GM10248 (cell line): ENCODE measurements around the gene PCNX3.
"Not testable (repeated sequence)": the region's sequence is repeated elsewhere in the genome, so short reads cannot be mapped to it uniquely, and the experiment has no call there.

Source experiments
- CTCF ChIA-PET: fragments of 300-600 bp; sonication (Branson Sonifier 250); formaldehyde crosslinking; extraction: SDS; loops from one replicate; lab custom pipeline; 2021; ENCODE audit warnings: antibody characterized with exemption; lab: Yijun Ruan, JAX
- POLR2A ChIA-PET: fragments of 350-650 bp; sonication (Branson Sonifier 250); formaldehyde crosslinking; extraction: SDS; loops from one replicate; lab custom pipeline; 2020; ENCODE audit warnings: antibody characterized with exemption; lab: Yijun Ruan, JAX
- DNase-seq: peaks from one replicate; pipeline ENCODE4 v3.0.0; 2012; ENCODE audit errors: extremely low spot score
- CTCF ChIP-seq: IDR thresholded peaks from 2 replicates; pipeline ENCODE4 v1.5.1; 2012; ENCODE audit warnings: mild to moderate bottlenecking, low read depth; ENCODE audit errors: extremely low read depth, missing control alignments, control extremely low read depth

Gene PCNX3

GRCh38 chr11:65660038-65660437 lies 44.5 kb downstream of the PCNX3 start:
- ChIA-PET CTCF (interaction anchor here (1.6 to 3.5 kb wide), 2 partner anchors 8 to 21 kb away, joined by 5 to 9 read pairs; partner anchors contain the start of gene SIPA1), POLR2A (no interaction called here)
- TF ChIP-seq CTCF = no peak
- no peak for DNase-seq

GRCh38 chr11:65660908-65661307 lies 45.3 kb downstream of the PCNX3 start:
- DNase-seq = not testable (repeated sequence)
- ChIA-PET CTCF (interaction anchor here (1.2 to 3.5 kb wide), 3 partner anchors 8 to 119 kb away, joined by 4 to 9 read pairs (median 5); partner anchors contain the start of gene SIPA1), POLR2A (interaction anchor here (0.6 kb wide), 1 partner anchor 48 kb away, joined by 4 read pairs; no protein-coding TSS in a partner anchor)

GRCh38 chr11:65661599-65662246 lies 46.1 kb downstream of the PCNX3 start:
- CTCF ChIA-PET = interaction anchor here (1.2 to 3.5 kb wide), 4 partner anchors 9 to 361 kb away, joined by 4 to 9 read pairs (median 4); partner anchors contain the start of gene SIPA1
- TF ChIP-seq CTCF = no peak
- POLR2A ChIA-PET = interaction anchor here (0.6 kb wide), 1 partner anchor 49 kb away, joined by 4 read pairs; no protein-coding TSS in a partner anchor

GRCh38 chr11:65662247-65662798 lies 46.7 kb downstream of the PCNX3 start:
- ChIA-PET POLR2A (interaction anchor here (0.6 to 1.7 kb wide), 5 partner anchors 9 to 197 kb away, joined by 3 to 15 read pairs (median 3); partner anchors contain the start of gene RNASEH2C), CTCF (interaction anchor here (1.3 to 3.5 kb wide), 6 partner anchors 10 to 360 kb away, joined by 4 to 9 read pairs (median 5); partner anchors contain the start of gene SIPA1)
- no peak for TF ChIP-seq CTCF
- no peak for DNase-seq

More at GRCh38 chr11:65661599-65662246, 46.1 kb downstream of the PCNX3 start:
- no peak for DNase-seq

- CTCF ChIA-PET = interaction anchor here (1.0 to 3.5 kb wide), 9 partner anchors 9 to 360 kb away, joined by 3 to 9 read pairs (median 4); partner anchors contain the start of genes CCDC85B and SIPA1
- DNase-seq = peak; percentile 95
Observed at GRCh38 chr11:65662799-65663638, 47.4 kb downstream of the PCNX3 start, which contains the start of gene RELA. Gene RELA (minus strand): TSS chr11:65662916. CDS start chr11:65662832, 84 bp downstream.

More at GRCh38 chr11:65662799-65663638, 47.4 kb downstream of the PCNX3 start, which contains the start of gene RELA:
- no peak for TF ChIP-seq CTCF
- POLR2A ChIA-PET = interaction anchor here (0.6 to 1.7 kb wide), 7 partner anchors 10 to 420 kb away, joined by 3 to 15 read pairs (median 3); partner anchors contain the start of genes RNASEH2C and SIPA1
